ENCODE data around the gene KCNT2. TPM values are rescaled to one million over a fixed set of nuclear protein-coding genes. Genes with fewer than 3 reads are reported as not detected.

The KCNT2 gene
- total and polyA plus RNA-seq, 2 of the 8 experiments (the other 6 are each of a cell fraction or from before 2014, with no cell fraction given): 2.3 to 10.2 TPM

DNA sequence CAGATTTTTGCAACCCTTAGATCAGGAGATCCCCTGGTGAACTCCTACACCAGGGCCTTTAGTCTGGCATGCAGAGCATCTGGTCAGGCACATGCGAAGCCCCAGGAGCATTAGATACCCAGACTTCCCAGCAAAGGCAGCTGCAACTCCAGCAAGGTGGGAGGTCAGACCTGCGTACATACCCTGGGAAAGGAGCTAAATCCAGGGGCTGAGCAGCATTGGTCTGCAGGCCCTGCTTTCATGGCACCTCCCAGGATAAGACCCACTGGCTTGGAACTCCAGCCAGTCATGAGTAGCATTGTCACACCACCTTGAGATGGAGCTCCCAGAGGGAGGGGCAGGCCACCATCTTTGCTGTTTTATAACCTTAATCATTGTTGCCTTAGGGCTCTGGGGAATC lies 92.3 kb downstream of the KCNT2 start:
- no peak overlapping the region for H2BK5ac ChIP-seq (ENCODE audit: low read depth, low read length)
- WGBS, 2 experiments (ENCODE audit: extremely low coverage in 1 of 2, insufficient coverage in 1 of 2, insufficient read length in 1 of 2, insufficient replicate concordance in 2 of 2, low coverage in 1 of 2, low lambda C conversion rate in 2 of 2, missing lambda C conversion rate in 1 of 2): 88% methylated on average over 2 of the region's 2 CpGs; no CpG with 5 or more reads in 1 of the 2 experiments
- H3K4ac ChIP-seq (replicated peaks; ENCODE audit: insufficient read length, low read depth, low read length): no peak overlapping the region
- H3K23me2 ChIP-seq (ENCODE audit: low read depth, low read length): no peaks in the 10 kb centered on the region
- no peak overlapping the region for H2BK15ac ChIP-seq (ENCODE audit: low read length)
- no peaks in the 10 kb centered on the region for H3K79me1 ChIP-seq (ENCODE audit: low read depth, low read length)
- no peak overlapping the region for H3K4me3 ChIP-seq (ENCODE audit: extremely low read depth in 1 of 4, insufficient read depth in 2 of 4, low read depth in 3 of 4, low read length in 4 of 4)
- no peak overlapping the region for H3K56ac ChIP-seq (replicated peaks; ENCODE audit: insufficient read length, low read depth, low read length)
- H3K36me3 ChIP-seq (ENCODE audit: control insufficient read depth in 2 of 4, insufficient read depth in 4 of 4, low read length in 3 of 4): no peaks in the 10 kb centered on the region
- no peak overlapping the region for H2BK120ac ChIP-seq (replicated peaks; ENCODE audit: low read depth, low read length)
- H3K9me3 ChIP-seq (ENCODE audit: insufficient read depth in 2 of 2, low read depth in 1 of 2, low read length in 1 of 2): no peaks in the 10 kb centered on the region
- H2AFZ ChIP-seq (ENCODE audit: low read length): no peak overlapping the region
- no peak overlapping the region for H3K27ac ChIP-seq (ENCODE audit: low read depth, low read length)
- ChIA-PET CTCF (ENCODE audit: partially characterized antibody) (interaction anchor here (0.6 to 1.1 kb wide), 3 partner anchors 10 to 674 kb away, joined by 3 to 4 read pairs (median 3); no protein-coding TSS in a partner anchor), POLR2A (ENCODE audit: partially characterized antibody) (no interaction called here)
- H2BK20ac ChIP-seq (ENCODE audit: low read length): no peak overlapping the region
- FAIRE-seq (no peak), DNase-seq (ENCODE audit: low read depth in 1 of 2, low spot score in 2 of 2) (no peak)
- no peak overlapping the region for H4K5ac ChIP-seq (ENCODE audit: insufficient read length, low read depth, low read length)
- peak overlapping the region; percentile 54 for H4K91ac ChIP-seq (replicated peaks; ENCODE audit: insufficient read length, low read length)
- H2BK12ac ChIP-seq (ENCODE audit: low read depth, low read length): no peak overlapping the region
- H4K20me1 ChIP-seq (replicated peaks in 1 of 2; ENCODE audit: control insufficient read depth in 1 of 2, insufficient read depth in 2 of 2, low read length in 2 of 2): peaks cover 0 to 3% of the 10 kb centered on the region in 2 experiments
- H3K9ac ChIP-seq (replicated peaks in 1 of 4; ENCODE audit: extremely low read depth in 1 of 4, low read depth in 3 of 4, low read length in 3 of 4): no peak overlapping the region
- H3K79me2 ChIP-seq (ENCODE audit: control insufficient read depth in 1 of 2, insufficient read depth in 2 of 2, low read length in 2 of 2): peaks cover 0 to 50% of the 10 kb centered on the region in 2 experiments; a peak in 2 of 4 replicates
- H3K23ac ChIP-seq (ENCODE audit: insufficient read length): no peak overlapping the region
- H2AK5ac ChIP-seq (ENCODE audit: low read depth, low read length): no peak overlapping the region
- H3K4me2 ChIP-seq (ENCODE audit: insufficient read depth in 1 of 2, low read depth in 2 of 2, low read length in 2 of 2): no peak overlapping the region
- no peaks in the 10 kb centered on the region; a peak in 1 of 7 replicates for H3K4me1 ChIP-seq (replicated peaks in 1 of 4; ENCODE audit: control insufficient read depth in 3 of 4, insufficient read depth in 4 of 4, low read length in 3 of 4)
- H4K8ac ChIP-seq (ENCODE audit: extremely low read depth, insufficient read depth, low read length): no peak overlapping the region
- H3K27me3 ChIP-seq (replicated peaks in 1 of 4; ENCODE audit: control insufficient read depth in 3 of 4, extremely low read depth in 1 of 4, insufficient read depth in 3 of 4, low read length in 3 of 4): no peaks in the 10 kb centered on the region
- TF ChIP-seq BACH1 (IDR thresholded peaks at IDR 0.05; ENCODE audit: low read length) (no peak), JUN (IDR thresholded peaks at IDR 0.05; ENCODE audit: low read depth, low read length) (no peak), CTBP2 (IDR thresholded peaks at IDR 0.05; ENCODE audit: borderline replicate concordance, insufficient read depth, insufficient read length, low read length) (no peak), POU5F1 (IDR thresholded peaks at IDR 0.05; ENCODE audit: low read depth, low read length) (no peak), YY1 (IDR thresholded peaks at IDR 0.05; ENCODE audit: low read depth, low read length) (no peak), POLR2A (IDR thresholded peaks at IDR 0.05; ENCODE audit: control extremely low read depth in 1 of 2, low read depth in 2 of 2, low read length in 2 of 2) (no peak), SP2 (IDR thresholded peaks at IDR 0.05; ENCODE audit: low read length) (no peak), PHF8 (conservative IDR thresholded peaks at IDR 0.05; ENCODE audit: low read depth, low read length) (no peak), CBX5 (IDR thresholded peaks at IDR 0.05; ENCODE audit: low read depth, low read length) (no peak), KDM5A (IDR thresholded peaks at IDR 0.05; ENCODE audit: low read length) (no peak), GTF2F1 (IDR thresholded peaks at IDR 0.05; ENCODE audit: borderline replicate concordance, low read depth, low read length) (no peak), NANOG (IDR thresholded peaks at IDR 0.05; ENCODE audit: insufficient read depth, low read depth, low read length, poor library complexity, severe bottlenecking) (no peak)
- TF ChIP-seq, protein P1, sequence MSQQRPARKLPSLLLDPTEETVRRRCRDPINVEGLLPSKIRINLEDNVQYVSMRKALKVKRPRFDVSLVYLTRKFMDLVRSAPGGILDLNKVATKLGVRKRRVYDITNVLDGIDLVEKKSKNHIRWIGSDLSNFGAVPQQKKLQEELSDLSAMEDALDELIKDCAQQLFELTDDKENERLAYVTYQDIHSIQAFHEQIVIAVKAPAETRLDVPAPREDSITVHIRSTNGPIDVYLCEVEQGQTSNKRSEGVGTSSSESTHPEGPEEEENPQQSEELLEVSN (IDR thresholded peaks at IDR 0.05): no peak
- no peak overlapping the region for H3K14ac ChIP-seq (ENCODE audit: insufficient read length)
- no peak overlapping the region for H3K18ac ChIP-seq (ENCODE audit: extremely low read depth, low read length)

All from H1 (cell line).